Astrocyte of the spinal cord (primary cell): ENCODE data around the gene MAP1LC3A.

Experiments
- DNase-seq: peaks from one replicate; pipeline ENCODE4 v3.0.0; 2011; ENCODE audit warnings: low read depth, low spot score
- H3K4me3 ChIP-seq: 2 replicates; pipeline ENCODE4 v1.5.1; 2011; ENCODE audit warnings: low read depth, mild to moderate bottlenecking, low read length, moderate library complexity
- CTCF ChIP-seq: IDR thresholded peaks from 2 replicates; pipeline ENCODE4 v1.5.1; 2012; ENCODE audit warnings: low read depth, mild to moderate bottlenecking, low read length, inconsistent platforms
- in situ Hi-C: cut with HindIII; loops from 2 replicates; pipeline ENCODE4 v1.10.0; 2017; ENCODE audit warnings: low sequenced_read_pairs

Gene MAP1LC3A

GRCh38 chr20:34579191-34579978 lies 20.9 kb downstream of the MAP1LC3A start:
- DNase-seq: peak; percentile 82
- in situ Hi-C loops: no loop called here
- TF ChIP-seq CTCF: peak; percentile 87
- H3K4me3 ChIP-seq: no peak overlapping the region

DNA sequence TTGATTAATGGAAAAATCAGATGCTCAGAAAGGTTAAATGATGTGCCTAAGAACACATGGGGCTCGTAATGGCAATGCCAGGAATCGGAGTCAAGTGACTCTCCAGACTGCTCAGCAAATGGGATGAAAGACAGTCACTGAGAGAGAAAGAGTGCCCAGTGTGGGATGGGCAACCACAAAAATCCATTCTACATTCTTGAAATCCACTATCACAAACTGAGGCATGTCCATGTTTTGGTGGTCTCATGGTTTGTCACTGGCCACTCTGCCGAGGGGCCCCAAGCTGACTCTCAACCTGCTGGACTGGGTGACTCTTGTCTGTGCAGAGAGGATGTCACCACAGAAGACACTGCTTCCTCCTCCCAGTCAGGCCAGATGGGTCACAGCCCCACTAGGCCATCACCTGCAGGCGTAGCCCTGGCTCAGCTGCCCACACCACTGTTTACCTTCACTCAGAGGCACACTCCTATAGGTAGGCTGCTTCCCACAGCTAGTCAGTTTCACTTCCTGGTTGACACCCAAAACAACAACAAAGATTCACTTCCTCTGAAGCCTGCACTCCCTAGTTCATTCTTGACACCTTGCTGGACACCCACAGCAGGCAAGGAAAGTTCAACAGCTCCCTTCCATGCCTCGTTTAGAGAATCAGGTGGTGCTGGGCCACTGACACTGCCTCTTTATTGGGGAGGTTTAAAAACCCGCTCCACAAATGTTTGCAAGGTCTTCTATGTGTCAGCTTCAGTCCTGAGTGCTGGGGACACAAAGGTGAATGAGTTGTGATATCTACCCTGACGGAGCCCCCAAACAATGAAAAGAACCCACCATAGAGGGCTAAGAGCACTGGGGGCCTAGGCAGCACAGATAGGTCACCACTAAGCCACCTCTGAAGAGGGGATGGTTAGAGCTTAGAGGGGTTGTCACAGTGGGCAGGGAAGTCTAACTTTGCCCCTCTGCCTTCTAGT lies 21.7 kb downstream of the MAP1LC3A start:
- no peak overlapping the region for H3K4me3 ChIP-seq
- TF ChIP-seq CTCF: no peak
- in situ Hi-C loops: no loop called here
- DNase-seq: peak; percentile 12

DNA sequence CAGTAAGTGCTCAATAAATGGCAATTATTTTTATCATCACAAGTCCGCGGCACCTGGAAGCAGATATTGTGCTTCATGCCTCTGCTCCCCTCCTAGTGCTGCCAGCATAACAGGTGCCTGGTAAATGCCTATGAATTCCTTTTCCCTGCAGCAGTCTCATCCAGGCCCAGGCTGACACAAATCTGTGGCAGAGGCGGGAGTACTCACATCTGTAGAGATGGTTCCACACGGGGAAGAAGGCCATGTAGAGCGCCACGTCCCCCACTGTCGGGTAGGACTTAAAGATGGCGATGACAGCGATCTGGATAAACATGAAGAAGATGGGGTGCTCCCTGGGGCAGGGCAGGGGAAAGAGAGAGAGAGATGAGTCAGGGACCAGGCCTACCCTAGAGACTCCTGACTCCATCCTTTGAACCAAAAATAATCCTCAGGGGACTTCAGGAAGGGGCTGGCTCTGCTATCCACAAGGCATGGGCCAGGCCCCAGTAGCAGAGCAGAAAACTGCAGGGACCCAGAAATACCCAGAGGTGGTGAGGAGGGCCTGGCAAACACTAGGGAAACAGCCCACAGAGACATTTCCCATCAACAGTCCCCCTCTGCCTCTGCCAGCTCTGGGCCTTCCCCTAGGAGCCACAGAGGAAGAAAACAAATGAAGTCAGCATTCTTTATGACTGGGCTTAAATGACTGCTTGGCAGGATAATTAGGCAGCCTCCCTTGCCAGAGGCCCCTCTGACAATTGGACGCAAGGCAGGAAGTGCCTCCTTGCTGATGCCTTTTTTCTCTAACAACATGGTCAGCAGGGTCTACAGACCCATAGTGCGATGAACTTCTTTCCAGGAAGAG lies 23.0 kb downstream of the MAP1LC3A start:
- H3K4me3 ChIP-seq: no peak overlapping the region
- TF ChIP-seq CTCF: no peak
- DNase-seq: peak; percentile 63
- in situ Hi-C loops: no loop called here

DNA sequence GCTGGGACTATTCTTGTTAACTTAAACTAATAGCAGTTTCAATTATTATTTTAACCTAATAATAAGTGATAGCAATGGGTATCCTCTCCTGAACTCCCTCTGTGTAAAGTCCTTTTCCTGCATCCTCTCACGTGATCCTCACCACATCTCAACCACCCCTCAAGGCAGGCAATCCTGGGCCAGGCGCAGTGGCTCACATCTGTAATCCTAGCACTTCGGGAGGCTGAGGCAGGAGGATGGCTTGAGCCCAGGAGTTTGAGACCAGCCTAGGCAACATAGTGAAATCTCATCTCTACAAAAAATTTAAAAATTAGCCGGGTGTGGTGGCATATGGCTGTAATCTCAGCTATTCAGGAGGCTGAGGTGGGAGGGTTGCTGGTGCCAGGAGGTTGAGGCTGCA lies 23.7 kb downstream of the MAP1LC3A start:
- H3K4me3 ChIP-seq: no peak overlapping the region
- in situ Hi-C loops: no loop called here
- DNase-seq: no peak
- TF ChIP-seq CTCF: no peak

DNA sequence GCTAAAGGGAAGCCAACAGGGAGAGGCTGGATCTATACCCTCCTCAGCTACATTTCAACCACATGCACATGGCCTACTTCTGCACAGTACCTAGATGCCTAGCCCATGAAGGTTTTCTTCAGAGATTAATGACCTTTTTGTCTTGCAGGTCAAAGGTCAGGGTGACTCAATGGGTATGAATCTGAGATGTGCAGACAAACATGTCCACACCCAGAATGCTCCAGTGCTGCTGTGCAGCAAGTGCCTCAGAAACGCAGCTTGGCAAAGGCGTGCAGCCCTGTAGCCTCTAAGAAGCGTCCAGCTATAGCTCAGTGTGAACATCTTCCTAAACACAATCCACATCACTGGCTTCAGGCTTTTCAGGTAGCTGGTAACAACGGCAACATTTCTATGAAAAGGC lies 24.4 kb downstream of the MAP1LC3A start:
- in situ Hi-C loops: no loop called here

More for the DNA sequence above, 24.4 kb downstream of the MAP1LC3A start:
- TF ChIP-seq CTCF: no peak
- no peak overlapping the region for H3K4me3 ChIP-seq
- DNase-seq: no peak
